PFSK-1 (cell line): ENCODE results near the gene ZCCHC8.
A peak's percentile ranks its signal among the peaks of the same experiment; 100 is the strongest.

ENCODE experiments used
- FOXP2 ChIP-seq: optimal IDR thresholded peaks from 2 replicates; pipeline ENCODE3; 2011; ENCODE audit warnings: borderline replicate concordance, control low read depth, inconsistent platforms; ENCODE audit not compliant: insufficient read depth; ENCODE audit errors: extremely low read length, extremely low read depth
- POLR2AphosphoS5 ChIP-seq: IDR thresholded peaks from 2 replicates; pipeline ENCODE4 v1.6.1; 2012; ENCODE audit warnings: low read depth, mild to moderate bottlenecking, control low read depth, low read length, moderate library complexity
- REST ChIP-seq, 2 experiments: IDR thresholded peaks; 2 replicates each; pipeline versions ENCODE4 v1.6.1 to v1.8.0; 2011 to 2012; ENCODE audit warnings: low read depth in 2 of 2, low read length in 2 of 2, control low read depth in 1 of 2, inconsistent platforms in 1 of 2, mild to moderate bottlenecking in 1 of 2, moderate library complexity in 1 of 2; ENCODE audit not compliant: insufficient read depth in 1 of 2
- SIN3A ChIP-seq: IDR thresholded peaks from 2 replicates; pipeline ENCODE4 v1.6.1; 2012; ENCODE audit warnings: mild to moderate bottlenecking, low read length, moderate library complexity, borderline replicate concordance; ENCODE audit not compliant: insufficient read depth
- TAF1 ChIP-seq: IDR thresholded peaks from 2 replicates; pipeline ENCODE4 v1.6.1; 2012; ENCODE audit warnings: low read length, control low read depth, borderline replicate concordance; ENCODE audit not compliant: insufficient read depth

The ZCCHC8 gene

GRCh38 chr12:122422730-122423257, 77.9 kb downstream of the ZCCHC8 start:
- TF ChIP-seq POLR2AphosphoS5, result no peak
- no peak for TF ChIP-seq SIN3A
- TF ChIP-seq FOXP2, result no peak
- no peak for TF ChIP-seq REST (IDR thresholded peaks at IDR 0.05; ENCODE audit: insufficient read depth in 1 of 2, low read depth in 2 of 2, low read length in 2 of 2)
- TF ChIP-seq TAF1, result no peak

DNA sequence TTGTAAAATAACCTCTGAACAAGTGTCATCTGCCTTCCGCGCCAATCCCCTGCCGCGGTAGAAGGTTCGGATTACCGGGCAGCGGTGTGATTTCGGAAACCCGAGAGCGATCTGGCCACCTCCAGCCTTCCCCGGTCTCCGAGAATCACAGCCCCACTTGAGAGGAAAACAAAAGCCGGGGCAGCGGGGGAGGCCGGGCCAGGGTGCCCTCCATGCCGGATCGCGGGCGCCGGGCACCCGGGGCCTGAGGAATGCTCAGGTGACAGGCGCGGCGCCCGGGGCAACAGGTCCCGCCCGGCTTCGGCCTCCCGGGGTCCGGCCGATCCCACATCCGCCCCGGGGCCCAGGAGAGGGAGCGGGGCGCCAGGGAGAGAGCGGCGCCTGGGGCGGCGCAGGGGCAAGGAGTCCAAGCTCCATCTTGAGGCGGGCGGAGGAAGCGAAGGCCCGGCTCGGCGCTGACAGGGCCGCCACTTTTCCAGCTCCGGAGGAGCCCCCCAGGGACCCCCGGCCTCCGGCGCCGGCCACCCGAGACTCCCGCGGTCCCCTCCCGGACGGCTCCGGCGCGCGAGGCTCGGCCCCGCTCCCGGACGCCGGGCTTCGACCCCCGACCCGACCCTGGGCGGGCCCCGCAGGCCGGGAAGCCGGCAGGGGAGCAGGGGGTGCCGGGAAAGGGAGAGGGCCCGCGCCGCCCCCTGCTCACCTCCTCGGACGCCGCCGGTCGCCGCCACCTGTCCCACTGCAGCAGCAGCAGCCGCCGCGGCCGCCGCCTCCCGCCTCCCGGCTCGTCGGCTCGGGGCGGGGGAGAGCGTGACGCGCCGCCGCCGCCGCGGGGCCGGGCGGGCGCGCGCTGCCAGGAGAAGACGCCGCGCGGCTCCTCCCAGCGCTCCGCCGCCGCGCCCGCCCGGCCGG, 78.7 kb downstream of the ZCCHC8 start, which contains the start of gene CLIP1:
Gene CLIP1 (minus strand): TSS at position 849 of the 909 bp plus-strand sequence. CDS start 42,217 bp downstream, outside the sequence.
- TF ChIP-seq TAF1, result no peak
- TF ChIP-seq FOXP2, result no peak
- no peak for TF ChIP-seq REST (IDR thresholded peaks at IDR 0.05; ENCODE audit: insufficient read depth in 1 of 2, low read depth in 2 of 2, low read length in 2 of 2)
- peak; percentile 42; the same call in 1 of the 2 replicates for TF ChIP-seq SIN3A
- no peak; the same call in 1 of the 2 replicates for TF ChIP-seq POLR2AphosphoS5
